B cell (primary cell): ENCODE data around the gene S100A3.

Source experiments
- EZH2 ChIP-seq: IDR thresholded peaks from 2 replicates; pipeline ENCODE4 v1.6.1; 2012; ENCODE audit warnings: borderline replicate concordance, low read depth, mild to moderate bottlenecking, moderate library complexity, low read length; ENCODE audit not compliant: insufficient read depth, poor library complexity, severe bottlenecking
- TF ChIP-seq, protein P1 (sequence below): fragments of 200-600 bp; IDR thresholded peaks from one replicate; pipeline ENCODE4 v1.8.0; 2022; ENCODE audit warnings: antibody characterized with exemption, mild to moderate bottlenecking

- TF ChIP-seq EZH2 = no peak
- TF ChIP-seq, protein P1, sequence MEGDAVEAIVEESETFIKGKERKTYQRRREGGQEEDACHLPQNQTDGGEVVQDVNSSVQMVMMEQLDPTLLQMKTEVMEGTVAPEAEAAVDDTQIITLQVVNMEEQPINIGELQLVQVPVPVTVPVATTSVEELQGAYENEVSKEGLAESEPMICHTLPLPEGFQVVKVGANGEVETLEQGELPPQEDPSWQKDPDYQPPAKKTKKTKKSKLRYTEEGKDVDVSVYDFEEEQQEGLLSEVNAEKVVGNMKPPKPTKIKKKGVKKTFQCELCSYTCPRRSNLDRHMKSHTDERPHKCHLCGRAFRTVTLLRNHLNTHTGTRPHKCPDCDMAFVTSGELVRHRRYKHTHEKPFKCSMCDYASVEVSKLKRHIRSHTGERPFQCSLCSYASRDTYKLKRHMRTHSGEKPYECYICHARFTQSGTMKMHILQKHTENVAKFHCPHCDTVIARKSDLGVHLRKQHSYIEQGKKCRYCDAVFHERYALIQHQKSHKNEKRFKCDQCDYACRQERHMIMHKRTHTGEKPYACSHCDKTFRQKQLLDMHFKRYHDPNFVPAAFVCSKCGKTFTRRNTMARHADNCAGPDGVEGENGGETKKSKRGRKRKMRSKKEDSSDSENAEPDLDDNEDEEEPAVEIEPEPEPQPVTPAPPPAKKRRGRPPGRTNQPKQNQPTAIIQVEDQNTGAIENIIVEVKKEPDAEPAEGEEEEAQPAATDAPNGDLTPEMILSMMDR = no peak
These were observed 20.4 kb upstream of the S100A3 start for GRCh38 chr1:153569465-153569864.
